HG03066 (cell line): ENCODE measurements around the gene ATXN1.

Experiments used
- ATAC-seq: cut with Tn5 transposase; IDR thresholded peaks from one replicate; pipeline ENCODE4 v1.9.1; 2021; ENCODE audit warnings: low read depth; ENCODE audit not compliant: unreplicated experiment

ATXN1 gene

DNA sequence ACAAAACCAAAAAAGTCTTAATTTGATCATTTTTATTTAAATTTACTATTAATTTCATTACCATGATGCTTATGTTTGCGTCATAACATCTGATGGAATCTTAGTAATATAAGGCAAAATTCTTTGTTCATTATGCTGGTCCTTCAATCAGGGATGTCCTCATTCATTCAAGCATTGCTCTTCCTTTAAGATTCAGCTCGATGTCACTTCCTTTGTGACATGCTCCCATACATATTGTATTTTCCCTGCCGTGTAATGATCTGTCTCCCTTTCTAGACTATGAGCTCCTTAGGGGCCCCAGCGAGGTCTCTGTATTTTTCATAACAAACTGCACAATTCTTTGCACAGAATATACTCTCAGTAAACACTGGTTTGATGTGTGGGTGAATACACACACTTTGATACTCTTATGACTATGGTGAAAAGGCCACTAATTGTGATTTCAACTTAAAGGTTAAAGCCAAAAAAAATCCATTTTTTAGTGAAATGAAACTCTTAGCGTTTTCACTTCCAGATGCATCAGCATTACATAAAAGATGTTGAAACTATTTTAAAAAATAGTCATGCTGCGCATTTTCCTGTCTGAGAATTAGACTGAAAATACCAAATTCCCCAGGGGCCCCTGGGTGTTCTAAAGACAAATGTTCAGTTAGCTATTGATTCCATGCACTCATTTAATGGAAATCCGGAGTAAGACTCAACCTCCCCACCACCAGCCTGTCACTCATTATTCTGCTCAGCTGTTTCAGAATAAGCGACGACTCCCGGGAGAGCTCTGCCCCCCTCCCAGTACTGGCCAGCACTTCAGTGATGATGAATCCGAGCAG lies 169.7 kb downstream of the ATXN1 start:
- peak; percentile 82 for ATAC-seq

DNA sequence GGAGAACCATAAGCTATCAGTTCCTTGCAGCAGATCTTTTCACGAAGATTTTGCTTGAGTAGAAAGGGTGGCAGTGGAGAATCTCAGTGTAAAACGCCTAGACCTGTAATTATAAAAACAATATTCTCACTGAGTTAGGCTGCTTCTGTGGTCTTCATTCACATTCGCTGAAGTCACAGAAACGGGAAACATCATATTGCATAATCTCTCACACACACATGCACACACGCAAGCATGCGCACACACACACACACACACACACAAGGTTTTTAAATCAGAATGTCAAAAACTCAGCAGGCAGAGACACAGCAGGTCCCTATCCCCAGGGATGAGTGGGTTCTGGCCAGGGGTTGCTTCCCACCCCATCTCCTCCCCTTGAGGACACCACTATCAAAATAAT lies 175.5 kb downstream of the ATXN1 start:
- ATAC-seq: no peak

DNA sequence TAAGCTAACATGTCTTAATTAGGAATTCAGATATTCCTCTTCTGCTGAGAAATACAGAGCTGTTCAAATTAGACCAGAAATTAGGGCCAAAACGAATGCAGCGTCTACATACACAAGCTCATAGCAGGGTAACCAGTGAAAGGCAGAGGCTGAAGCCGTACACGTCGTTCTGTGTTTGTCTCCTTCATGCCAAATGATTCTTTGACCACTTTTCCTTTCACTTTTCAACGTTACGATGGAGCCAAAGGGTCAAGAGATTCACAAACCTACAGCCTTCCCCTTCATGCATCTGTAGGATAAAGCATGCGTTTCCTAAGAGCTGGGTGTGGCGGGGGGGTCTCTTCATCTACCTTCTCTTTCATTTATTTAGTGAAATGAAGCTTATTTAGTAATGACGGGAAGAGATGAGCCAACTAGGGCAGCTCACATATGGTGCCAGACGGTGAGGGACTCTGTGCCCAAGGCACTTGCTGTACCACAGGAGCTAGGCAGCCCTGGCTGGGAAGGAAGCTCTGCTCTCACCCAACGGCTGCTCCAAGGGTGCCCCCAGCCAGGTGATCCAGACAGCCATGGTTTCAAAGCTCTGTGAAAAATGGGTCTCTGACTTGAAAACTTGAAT lies 178.0 kb downstream of the ATXN1 start:
- no peak for ATAC-seq

- no peak for ATAC-seq
Measured at GRCh38 chr6:16582446-16583143, 178.7 kb downstream of the ATXN1 start.

DNA sequence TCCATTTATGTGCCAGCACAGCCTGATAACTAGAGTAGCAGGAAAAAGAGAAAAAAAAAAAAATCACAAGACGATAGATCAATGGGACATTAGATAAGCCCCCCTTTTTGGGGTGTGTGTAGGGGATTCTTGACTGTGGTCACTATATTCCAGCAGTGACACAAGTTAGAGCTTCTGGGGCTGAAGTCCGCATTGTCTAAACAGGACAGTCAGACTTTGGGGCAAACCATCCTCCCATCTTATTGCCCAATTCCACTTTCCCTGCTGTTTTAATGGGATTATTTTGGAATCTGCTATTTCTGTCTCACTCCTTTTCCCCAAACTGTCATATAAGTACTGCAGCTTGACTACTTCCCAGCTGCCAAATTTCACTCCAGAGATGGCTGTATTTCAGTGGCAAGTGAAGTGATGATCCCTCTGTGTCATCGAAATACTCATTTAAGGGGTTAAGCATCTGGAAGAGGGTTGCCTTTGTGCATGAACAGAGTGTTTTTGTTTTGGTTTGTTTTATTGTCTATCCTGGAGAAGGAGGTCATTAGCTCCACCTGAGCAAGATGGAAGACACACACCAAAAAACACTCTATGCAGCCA lies 182.5 kb downstream of the ATXN1 start:
- no peak for ATAC-seq

- peak; percentile 95 for ATAC-seq
Measured at GRCh38 chr6:16576451-16577368, 184.6 kb downstream of the ATXN1 start.

- ATAC-seq: no peak
Measured at GRCh38 chr6:16575655-16576054, 185.6 kb downstream of the ATXN1 start.

DNA sequence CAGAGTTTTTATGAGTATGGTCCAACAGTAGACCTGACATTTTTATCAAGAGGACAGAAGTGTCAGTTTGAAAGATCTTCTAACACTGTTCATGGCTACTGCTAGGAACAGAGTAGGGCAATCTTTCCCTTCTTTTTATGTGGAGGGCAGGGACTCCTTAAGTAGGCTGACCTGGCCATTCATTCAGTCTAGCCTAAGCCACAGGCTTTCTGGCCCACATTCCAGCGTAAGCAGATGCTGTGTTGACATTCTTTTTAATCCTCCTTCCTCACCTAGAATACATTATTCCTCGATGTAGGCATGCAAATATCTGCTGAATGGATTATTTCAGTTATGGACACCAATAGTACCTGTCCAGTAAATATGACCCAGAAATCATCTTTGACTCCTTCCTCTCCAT lies 188.3 kb downstream of the ATXN1 start:
- no peak for ATAC-seq

DNA sequence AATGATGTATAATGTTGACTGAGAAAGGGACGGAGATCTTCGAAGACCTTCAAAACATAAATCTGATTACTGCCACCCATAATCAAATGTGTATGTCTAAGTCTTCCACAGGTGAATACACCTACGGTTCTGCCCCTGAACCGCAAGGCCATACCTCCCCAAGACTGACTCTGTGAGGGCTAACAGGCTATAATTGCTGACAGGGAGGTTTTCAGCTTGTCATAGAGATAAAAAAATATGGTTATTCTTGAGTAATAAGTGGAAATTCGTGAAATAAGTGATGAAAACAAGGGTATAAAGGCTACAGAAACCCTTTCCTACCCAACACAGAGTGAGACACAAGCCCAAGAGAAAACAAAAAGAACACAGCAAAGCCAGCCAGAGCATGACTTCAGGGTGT lies 188.9 kb downstream of the ATXN1 start:
- no peak for ATAC-seq

DNA sequence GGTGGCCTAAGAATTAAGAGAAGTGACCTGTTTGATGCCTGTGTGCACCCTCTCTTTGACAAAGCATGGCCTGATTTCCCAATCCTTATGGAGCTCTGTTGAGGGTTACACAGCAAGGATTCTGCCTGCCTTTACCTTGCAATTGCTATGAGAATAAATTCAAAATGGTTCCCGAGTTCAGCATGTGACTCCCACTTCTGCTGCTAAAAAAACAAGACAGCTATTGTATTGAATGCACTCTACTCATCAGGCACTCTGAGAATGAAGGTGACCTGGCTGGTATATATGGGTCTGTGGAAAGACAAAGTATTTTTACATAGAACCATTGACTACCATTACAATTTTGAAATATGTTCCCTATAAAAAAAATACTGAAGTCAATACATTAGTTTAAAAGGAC lies 190.3 kb downstream of the ATXN1 start:
- no peak for ATAC-seq

DNA sequence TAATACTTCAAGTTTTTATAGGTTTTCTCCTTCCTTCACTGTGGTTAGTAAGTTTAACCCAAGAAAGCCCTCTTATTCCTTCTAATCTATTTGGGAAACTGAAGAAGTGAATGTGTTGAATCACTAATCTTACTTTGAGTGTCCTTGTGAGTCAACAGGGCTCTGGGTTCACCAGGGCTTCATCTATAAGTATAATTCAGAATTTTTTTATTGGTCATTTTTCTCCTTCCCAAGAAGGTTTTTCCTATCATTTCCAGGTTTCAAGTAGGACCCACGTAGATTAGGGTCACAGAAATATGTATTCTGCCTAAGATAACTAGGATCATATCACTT lies 191.1 kb downstream of the ATXN1 start:
- ATAC-seq: no peak

DNA sequence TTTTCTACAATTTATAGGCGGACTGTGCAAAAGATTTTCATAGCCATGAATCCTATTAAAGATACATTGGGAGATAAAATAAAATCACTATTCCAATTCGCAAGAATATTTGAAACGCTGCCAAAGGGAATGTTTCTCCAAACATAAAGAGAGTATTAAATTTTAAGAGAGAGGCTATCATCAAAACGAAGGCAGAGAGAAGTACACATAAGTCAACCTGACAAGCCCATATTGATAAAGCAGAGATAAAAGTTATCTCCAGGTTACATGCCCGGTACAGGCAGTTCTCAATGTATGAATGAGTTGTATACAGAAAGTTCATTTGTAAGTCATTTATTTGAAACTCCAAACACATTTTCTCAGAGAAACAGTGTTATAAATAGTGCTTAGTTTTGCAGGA lies 193.1 kb downstream of the ATXN1 start:
- no peak for ATAC-seq

GRCh38 chr6:16567071-16567470 lies 194.2 kb downstream of the ATXN1 start:
- no peak for ATAC-seq

DNA sequence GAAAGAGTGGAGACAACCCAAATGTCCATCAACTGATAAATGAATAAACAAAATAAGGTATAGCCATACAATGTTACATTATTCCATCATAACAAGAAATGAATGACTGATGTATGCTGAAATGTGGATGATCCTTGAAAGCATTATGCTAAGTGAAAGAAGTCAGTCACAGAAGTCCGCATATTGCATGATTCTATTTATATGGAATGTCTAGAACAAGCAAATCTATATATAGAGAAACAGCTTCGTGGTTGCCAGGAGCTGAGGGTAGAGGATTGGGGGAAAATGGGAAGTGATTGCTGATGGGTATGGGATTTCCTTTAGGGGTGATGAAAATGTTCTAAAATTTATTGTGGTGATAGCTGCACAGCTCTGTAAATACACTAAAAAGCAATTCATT lies 196.8 kb downstream of the ATXN1 start:
- no peak for ATAC-seq

- no peak for ATAC-seq
Measured at GRCh38 chr6:16563628-16564240, 197.5 kb downstream of the ATXN1 start.

DNA sequence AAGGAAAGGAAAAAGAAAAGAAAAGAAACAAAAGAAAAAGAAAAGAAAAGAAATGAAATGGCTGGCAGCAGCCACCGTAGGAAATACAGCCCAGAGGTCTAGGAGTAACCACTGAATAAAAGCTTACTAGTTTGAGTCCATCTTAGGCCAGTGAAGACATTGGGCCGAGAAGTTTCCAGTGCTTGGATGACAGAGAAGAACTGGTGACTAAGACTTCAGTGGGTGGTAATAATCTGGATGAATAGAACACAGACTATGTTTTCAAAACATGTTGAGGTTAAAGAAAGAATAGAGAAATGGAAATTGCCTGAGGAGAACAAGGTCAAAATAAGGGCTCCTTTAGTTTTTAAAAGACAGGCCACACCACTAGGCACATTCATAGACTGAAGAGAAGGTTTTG lies 198.8 kb downstream of the ATXN1 start:
- no peak for ATAC-seq

DNA sequence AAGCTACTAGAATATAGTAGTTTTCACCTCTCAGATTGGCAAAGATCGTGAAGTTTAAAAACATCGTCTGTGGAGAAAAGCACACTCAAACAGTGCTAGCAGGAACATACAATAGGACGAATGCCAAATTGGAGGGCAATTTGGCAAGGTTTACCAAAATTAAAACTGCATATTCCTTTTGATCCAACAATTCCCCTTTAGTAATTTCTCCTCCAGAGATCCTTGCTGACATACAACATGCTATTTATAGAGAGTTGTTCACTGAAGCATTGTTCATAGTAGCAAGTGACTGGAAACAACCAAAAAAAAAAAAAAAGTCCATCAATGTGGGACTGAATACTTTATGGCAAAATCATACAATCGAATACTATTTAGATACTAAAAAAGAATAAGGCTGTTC lies 202.2 kb downstream of the ATXN1 start:
- ATAC-seq: no peak

- ATAC-seq: no peak
Measured at GRCh38 chr6:16555550-16555949, 205.7 kb downstream of the ATXN1 start.

DNA sequence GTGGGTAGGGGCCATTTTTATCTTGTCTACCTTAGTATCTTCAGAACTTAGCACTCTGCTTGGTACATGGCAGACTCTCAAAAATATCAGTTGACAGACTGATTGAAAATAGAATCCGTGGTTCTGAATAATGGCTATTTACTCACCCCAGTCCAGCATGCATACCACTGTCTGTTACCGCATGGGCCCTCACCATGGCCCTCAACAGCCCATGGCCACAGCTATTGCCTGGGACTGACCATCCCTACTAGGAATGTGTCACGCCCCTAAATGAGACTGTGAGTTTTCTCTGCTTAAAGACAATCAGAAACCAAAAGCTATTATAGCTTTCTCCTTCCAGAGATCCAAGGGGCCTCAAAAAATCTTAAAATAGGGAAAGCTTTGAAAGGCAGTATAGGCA lies 207.7 kb downstream of the ATXN1 start:
- no peak for ATAC-seq

- no peak for ATAC-seq
Measured at GRCh38 chr6:16551466-16551865, 209.8 kb downstream of the ATXN1 start.
